ENCODE results near the gene TMEM158.
A peak's percentile ranks its signal among the peaks of the same experiment; 100 is the strongest.

TMEM158 gene

GRCh38 chr3:45227946-45228345, 1.9 kb upstream of the TMEM158 start:
- DNase-seq = no peak

DNA sequence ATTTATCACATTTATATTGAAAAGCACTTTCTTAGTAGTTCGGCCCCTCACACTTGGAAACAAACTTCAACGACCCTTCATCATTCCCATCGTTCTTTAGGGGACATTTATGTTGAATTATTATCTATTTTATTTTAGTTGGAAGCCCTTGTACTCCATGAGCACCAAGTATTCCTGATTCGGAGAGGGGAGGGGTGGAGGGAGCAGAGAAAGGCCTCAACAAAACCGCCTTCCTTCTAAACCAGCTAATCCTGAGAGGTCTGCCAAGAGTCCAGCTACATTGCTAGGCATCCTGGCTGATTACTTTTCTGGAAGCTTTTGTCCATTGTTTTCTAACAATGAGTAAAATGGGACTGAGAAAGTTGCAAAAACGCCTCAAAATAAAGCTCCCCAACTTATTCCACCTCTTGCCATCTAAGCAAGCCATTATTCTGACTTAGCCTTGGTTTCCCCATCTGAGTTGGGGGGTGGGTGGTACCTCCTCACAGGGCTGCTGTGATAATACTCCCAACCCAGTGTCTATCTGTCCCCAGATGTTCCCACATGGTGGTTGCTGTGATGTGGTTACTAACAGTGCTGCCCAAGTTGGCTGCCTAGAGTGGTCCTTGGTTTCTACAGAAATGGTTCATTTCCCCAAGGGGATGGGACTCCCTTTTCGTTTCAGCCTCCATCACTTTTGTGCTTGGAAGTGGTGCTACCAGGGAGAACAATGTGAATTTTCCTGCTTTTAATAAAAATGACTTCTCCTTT, 1.2 kb upstream of the TMEM158 start:
- no peak for DNase-seq

GRCh38 chr3:45225465-45226205, 452 bp downstream of the TMEM158 start:
- DNase-seq = peak in 3 of 5 donors; percentile 10 to 29 (median 14)

GRCh38 chr3:45224824-45225464, 1.1 kb downstream of the TMEM158 start:
- peak in 1 of 5 donors; percentile 27 for DNase-seq

GRCh38 chr3:45223889-45224727, 2.0 kb downstream of the TMEM158 start:
- DNase-seq = no peak

DNA sequence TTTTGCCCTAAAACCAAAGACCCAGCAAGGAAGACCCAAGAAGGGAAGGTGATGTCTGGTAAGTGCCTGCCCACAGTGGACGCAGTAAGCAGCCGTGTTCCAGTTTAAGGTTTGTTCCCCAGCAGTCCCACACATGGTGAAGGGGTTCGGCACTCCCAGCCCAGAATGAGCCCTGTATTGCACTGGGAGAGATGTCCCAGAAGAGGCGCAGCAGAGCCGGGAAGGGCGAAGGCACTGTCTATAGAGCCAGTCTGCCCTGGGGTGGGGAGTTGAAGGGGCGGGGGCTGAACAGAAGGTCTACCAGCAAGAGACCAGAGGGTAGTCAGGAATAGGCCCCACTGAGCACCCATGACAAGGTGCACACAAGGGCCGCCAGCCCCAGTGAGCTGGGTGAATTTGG, 6.4 kb downstream of the TMEM158 start:
- DNase-seq = no peak

- no peak for DNase-seq
These were observed 7.3 kb downstream of the TMEM158 start for GRCh38 chr3:45218578-45219390.

DNA sequence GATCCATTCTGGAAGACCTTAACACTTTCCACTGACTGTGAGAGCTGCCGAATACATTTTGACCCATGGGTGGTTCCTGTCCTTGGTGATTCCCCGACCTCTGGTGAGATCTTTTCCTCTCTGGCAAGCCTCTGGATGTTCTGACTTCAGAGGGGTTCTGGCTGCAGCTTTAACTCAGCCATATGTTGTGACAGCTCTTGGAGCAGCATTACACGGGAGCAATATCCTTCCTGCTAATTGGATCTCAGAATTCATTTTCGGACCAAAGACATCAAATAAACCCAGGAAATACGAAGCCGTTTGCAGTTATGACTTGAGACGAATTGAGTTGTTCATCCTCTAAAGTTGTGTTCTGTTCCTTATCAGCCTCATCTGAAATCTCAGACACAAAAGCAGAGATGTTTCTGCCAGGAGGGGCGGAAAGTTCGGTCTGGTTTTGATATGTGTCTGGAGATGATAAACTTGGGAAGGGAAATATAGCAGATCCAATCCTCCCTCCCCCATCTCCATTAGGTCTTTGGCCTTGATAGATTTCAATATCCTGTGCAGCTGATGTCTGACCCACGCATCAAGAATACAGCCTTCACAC, 10.0 kb downstream of the TMEM158 start:
- DNase-seq = no peak

DNA sequence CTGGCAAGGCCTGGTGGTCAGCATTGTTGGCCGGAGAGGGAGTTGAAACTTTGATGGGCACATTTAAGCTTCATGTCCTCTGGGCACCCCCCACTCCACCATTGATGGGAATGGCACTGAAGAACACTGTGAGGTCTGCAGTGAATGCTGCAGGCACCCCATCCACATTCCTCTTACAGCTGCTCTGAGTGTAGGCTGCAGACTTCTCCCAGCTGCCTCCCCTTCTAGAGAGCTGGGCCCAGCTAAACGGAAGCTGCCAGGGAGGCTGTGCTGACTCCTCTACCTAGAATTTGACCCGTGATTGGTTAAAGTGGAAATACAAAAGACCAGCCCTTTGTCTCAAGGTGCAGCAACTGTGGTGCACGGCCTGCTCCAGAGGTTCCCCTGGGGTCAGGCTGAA, 10.6 kb downstream of the TMEM158 start:
- no peak for DNase-seq

DNA sequence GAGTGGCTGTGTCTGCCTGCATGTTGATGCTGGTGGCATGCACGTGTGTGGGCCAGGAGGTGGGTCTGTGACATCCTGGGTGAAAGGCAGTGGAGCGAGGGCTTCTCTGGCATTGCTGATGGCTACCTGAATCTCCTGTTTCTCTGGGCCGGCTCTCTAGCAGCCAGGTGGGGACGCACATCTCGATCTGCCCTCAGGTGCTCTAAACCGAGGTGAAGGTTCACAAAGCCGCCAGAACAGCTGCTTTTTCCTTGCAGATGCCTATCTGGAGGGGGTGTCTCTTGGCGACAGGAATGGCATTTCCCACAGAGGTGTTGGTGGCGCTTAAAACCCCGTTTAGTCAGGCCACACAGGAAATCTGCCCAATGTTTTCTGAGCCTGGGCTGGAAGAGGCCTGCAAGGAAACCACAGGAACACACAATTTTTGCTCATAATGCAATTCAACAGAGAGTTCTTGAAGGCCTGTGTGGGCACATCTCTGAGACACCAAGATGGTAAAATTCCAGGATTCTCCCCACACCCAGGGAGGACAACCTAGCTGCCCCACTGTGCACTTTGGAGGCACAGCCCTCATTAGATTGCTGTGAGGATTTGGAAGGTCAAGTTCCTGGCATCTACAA, 11.9 kb downstream of the TMEM158 start:
- no peak for DNase-seq

DNA sequence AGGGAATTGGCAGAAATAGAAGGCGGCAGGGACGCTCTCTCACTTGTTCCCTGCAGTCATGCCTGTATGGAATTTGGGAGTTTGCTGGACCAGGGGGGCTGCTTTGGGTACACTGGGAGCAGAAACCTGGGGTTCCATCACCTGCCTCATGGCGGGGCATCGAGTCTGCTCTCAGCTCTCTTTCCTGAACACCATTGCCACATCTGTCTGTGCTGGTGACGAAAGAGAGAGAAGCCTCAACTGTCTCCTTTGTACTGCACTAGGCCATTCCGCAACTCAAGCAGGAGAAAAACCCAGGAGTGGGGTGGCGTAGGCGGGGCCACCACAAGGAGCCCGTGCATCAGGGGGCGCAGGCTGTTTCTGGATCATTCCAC, 14.0 kb downstream of the TMEM158 start:
- no peak for DNase-seq

- DNase-seq = no peak
These were observed 14.5 kb downstream of the TMEM158 start for GRCh38 chr3:45211466-45212094.

- peak; percentile 60 to 75 (median 71) for DNase-seq
These were observed 15.6 kb downstream of the TMEM158 start for GRCh38 chr3:45210308-45211041.

GRCh38 chr3:45209526-45209925, 16.6 kb downstream of the TMEM158 start:
- DNase-seq = no peak

- peak in 1 of 5 donors; percentile 51 for DNase-seq
These were observed 17.5 kb downstream of the TMEM158 start for GRCh38 chr3:45208586-45208985.

- DNase-seq = no peak
These were observed 18.6 kb downstream of the TMEM158 start for GRCh38 chr3:45207446-45207845.

DNA sequence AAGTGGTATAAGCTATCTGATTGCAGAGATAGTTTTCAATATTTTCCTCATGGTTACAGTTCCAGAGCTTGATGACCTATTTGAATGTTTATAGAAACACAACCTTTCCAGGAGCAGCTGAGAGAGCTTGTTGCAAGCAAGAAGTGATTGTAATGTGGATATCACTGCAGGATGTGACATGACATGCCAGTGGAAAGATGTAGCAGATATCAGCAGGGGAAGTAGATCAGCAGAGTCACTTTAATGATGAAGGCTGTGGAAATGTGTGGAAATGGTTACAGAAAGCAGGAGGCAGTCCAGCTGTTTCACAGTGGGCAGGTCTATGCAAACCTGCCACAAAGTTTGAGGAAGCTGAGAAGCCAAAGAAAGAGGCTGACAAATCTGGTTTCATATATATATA, 21.0 kb downstream of the TMEM158 start:
- no peak for DNase-seq

DNA sequence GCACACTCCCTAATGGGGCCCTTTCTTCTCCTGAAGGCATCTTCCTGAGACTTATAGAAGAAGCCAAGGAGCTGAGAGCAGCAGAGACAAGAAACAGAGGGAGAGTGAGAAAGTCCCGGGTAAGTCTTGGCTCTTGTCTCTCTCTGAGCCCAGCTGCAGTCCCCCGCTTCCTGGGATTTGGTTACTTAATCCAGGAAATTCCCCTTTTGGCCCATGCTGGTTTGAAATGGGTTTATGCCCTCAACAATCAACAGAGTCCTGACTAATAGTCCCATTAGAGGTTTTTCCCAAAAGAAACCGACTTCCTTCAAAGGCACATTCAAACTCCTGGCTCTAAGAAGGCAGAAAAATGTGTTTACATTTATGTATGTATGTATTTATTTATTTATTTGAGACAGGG, 22.0 kb downstream of the TMEM158 start:
- DNase-seq = no peak

- DNase-seq = no peak
These were observed 26.0 kb downstream of the TMEM158 start for GRCh38 chr3:45199837-45200648.
